ENCODE data around the gene USB1. TPM values are rescaled to one million over a fixed set of nuclear protein-coding genes. Genes with fewer than 3 reads are reported as not detected.

Gene USB1
- total and polyA plus RNA-seq, 4 donors = 8.9 to 40.7 (median 28.3) TPM

DNA sequence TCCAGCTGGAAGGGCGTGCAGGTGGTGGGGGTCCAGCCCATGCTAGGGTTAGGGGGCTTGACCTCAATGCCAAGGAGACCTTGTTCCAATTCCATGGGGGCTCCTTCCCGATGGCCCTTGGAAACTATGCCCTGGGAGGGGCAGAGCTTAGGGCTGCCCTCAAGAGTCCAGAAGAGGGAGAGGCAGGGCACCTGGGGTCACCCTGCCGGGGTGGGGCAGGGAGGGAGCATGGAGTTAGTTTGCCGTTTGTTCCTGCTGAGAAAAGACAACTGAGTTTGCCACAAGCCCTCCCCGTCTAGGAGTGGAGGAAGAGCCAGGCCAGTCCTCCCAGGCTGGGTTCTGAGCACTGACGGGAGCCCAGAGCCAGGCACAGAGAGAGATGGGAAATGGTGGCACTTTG is 45.7 kb downstream of the USB1 start:
- Histone ChIP-seq H3K27ac (ENCODE audit: low read depth in 1 of 2, low read length in 2 of 2) (no peak overlapping the region), H3K27me3 (ENCODE audit: control insufficient read depth in 4 of 4, insufficient read depth in 4 of 4, low read length in 3 of 4) (no peaks in the 10 kb centered on the region), H3K4me1 (ENCODE audit: control insufficient read depth in 4 of 4, insufficient read depth in 4 of 4, low read length in 3 of 4) (peaks cover 0 to 9% (median 5%) of the 10 kb centered on the region in 4 donors), H3K9ac (ENCODE audit: low read depth in 1 of 2, low read length in 2 of 2) (no peak overlapping the region), H3K36me3 (ENCODE audit: control insufficient read depth in 4 of 4, insufficient read depth in 3 of 4, low read depth in 1 of 4, low read length in 3 of 4) (peaks cover 2 to 28% (median 10%) of the 10 kb centered on the region in 4 donors), H3K9me3 (ENCODE audit: control insufficient read depth in 4 of 4, low read length in 3 of 4) (no peaks in the 10 kb centered on the region), H3K4me3 (ENCODE audit: low read depth in 1 of 3, low read length in 3 of 3) (no peak overlapping the region)
- 70% methylated on average over 6 of the region's 6 CpGs for WGBS
- DNase-seq (ENCODE audit: low spot score) = no peak
- TF ChIP-seq, protein P1, sequence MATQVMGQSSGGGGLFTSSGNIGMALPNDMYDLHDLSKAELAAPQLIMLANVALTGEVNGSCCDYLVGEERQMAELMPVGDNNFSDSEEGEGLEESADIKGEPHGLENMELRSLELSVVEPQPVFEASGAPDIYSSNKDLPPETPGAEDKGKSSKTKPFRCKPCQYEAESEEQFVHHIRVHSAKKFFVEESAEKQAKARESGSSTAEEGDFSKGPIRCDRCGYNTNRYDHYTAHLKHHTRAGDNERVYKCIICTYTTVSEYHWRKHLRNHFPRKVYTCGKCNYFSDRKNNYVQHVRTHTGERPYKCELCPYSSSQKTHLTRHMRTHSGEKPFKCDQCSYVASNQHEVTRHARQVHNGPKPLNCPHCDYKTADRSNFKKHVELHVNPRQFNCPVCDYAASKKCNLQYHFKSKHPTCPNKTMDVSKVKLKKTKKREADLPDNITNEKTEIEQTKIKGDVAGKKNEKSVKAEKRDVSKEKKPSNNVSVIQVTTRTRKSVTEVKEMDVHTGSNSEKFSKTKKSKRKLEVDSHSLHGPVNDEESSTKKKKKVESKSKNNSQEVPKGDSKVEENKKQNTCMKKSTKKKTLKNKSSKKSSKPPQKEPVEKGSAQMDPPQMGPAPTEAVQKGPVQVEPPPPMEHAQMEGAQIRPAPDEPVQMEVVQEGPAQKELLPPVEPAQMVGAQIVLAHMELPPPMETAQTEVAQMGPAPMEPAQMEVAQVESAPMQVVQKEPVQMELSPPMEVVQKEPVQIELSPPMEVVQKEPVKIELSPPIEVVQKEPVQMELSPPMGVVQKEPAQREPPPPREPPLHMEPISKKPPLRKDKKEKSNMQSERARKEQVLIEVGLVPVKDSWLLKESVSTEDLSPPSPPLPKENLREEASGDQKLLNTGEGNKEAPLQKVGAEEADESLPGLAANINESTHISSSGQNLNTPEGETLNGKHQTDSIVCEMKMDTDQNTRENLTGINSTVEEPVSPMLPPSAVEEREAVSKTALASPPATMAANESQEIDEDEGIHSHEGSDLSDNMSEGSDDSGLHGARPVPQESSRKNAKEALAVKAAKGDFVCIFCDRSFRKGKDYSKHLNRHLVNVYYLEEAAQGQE (IDR thresholded peaks at IDR 0.05) = no peak
- no peak for TF ChIP-seq YY1 (IDR thresholded peaks at IDR 0.05)
- TF ChIP-seq HNF4G (IDR thresholded peaks at IDR 0.05) = no peak
- TF ChIP-seq RXRA (IDR thresholded peaks at IDR 0.05) = no peak
- no peak for TF ChIP-seq FOXA2 (IDR thresholded peaks at IDR 0.05)
- no peak for TF ChIP-seq NR2F2 (IDR thresholded peaks at IDR 0.05)
- no peak for TF ChIP-seq JUND (IDR thresholded peaks at IDR 0.05)
- TF ChIP-seq, protein P2, sequence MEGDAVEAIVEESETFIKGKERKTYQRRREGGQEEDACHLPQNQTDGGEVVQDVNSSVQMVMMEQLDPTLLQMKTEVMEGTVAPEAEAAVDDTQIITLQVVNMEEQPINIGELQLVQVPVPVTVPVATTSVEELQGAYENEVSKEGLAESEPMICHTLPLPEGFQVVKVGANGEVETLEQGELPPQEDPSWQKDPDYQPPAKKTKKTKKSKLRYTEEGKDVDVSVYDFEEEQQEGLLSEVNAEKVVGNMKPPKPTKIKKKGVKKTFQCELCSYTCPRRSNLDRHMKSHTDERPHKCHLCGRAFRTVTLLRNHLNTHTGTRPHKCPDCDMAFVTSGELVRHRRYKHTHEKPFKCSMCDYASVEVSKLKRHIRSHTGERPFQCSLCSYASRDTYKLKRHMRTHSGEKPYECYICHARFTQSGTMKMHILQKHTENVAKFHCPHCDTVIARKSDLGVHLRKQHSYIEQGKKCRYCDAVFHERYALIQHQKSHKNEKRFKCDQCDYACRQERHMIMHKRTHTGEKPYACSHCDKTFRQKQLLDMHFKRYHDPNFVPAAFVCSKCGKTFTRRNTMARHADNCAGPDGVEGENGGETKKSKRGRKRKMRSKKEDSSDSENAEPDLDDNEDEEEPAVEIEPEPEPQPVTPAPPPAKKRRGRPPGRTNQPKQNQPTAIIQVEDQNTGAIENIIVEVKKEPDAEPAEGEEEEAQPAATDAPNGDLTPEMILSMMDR (IDR thresholded peaks at IDR 0.05; ENCODE audit: low read depth, low read length, missing input control) = no peak
- TF ChIP-seq, protein P3, sequence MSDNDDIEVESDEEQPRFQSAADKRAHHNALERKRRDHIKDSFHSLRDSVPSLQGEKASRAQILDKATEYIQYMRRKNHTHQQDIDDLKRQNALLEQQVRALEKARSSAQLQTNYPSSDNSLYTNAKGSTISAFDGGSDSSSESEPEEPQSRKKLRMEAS (IDR thresholded peaks at IDR 0.05) = no peak
- no peak for TF ChIP-seq GABPA (IDR thresholded peaks at IDR 0.05 in 1 of 2, conservative IDR thresholded peaks at IDR 0.05 in 1 of 2)
- TF ChIP-seq RAD21 (IDR thresholded peaks at IDR 0.05) = no peak
- no peak for TF ChIP-seq TAF1 (conservative IDR thresholded peaks at IDR 0.05)

DNA sequence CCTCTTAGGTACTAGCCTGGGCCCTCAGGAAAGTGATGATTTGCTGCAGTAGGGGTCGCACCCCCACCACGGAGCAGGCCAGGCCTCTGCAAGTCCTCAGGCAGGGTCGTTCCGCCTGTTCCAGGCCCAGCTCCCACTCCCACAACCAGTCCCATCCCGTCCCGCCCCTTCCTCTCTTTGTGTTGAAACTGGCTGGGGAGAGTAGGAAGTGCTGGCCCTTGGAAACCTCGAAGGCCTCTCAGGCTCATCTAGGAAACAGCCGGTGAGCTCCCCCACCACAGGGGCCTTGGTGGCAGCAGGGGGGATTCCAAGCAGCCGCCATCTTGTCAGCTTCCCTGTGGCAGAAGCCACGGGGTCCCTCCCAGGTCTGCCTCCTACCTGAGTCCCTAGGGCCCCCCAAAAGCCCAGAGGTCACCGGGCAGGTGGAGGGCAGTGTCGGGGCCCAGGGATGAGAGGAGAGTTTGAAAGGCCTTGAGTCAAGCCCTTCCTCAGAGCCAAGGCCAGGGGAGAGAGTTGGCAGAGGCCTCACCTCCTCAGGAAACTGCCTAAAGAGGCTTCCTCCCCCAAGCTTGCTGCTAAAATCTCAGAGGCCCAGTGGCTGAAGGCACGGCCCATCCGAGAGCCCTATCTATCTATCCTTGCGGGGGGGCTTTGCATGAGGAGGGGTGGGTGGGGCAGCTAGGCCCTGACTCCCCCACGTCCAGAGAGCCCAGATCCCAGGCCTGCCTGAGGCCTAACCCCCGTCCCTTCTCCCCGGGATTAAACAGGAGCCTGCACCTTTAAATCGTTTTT is 46.5 kb downstream of the USB1 start:
- H3K27ac ChIP-seq (ENCODE audit: low read depth in 1 of 2, low read length in 2 of 2) = no peak overlapping the region
- TF ChIP-seq FOXA1 (IDR thresholded peaks at IDR 0.05) = no peak
- no peak for TF ChIP-seq TAF1 (conservative IDR thresholded peaks at IDR 0.05)
- TF ChIP-seq GABPA (IDR thresholded peaks at IDR 0.05 in 1 of 2, conservative IDR thresholded peaks at IDR 0.05 in 1 of 2) = no peak
- TF ChIP-seq, protein P2 (IDR thresholded peaks at IDR 0.05; ENCODE audit: low read depth, low read length, missing input control) = no peak
- TF ChIP-seq FOXA2 (IDR thresholded peaks at IDR 0.05) = no peak
- TF ChIP-seq HNF4A (conservative IDR thresholded peaks at IDR 0.05) = no peak
- TF ChIP-seq RXRA (IDR thresholded peaks at IDR 0.05) = no peak
- no peak for TF ChIP-seq JUND (IDR thresholded peaks at IDR 0.05)
- no peak for TF ChIP-seq YY1 (IDR thresholded peaks at IDR 0.05)
- no peak for DNase-seq (ENCODE audit: low spot score)
- H3K27me3 ChIP-seq (ENCODE audit: control insufficient read depth in 4 of 4, insufficient read depth in 4 of 4, low read length in 3 of 4) = no peaks in the 10 kb centered on the region
- no peak overlapping the region for H3K4me3 ChIP-seq (ENCODE audit: low read depth in 1 of 3, low read length in 3 of 3)
- peaks cover 0 to 9% (median 5%) of the 10 kb centered on the region in 4 donors for H3K4me1 ChIP-seq (ENCODE audit: control insufficient read depth in 4 of 4, insufficient read depth in 4 of 4, low read length in 3 of 4)
- no peaks in the 10 kb centered on the region for H3K9me3 ChIP-seq (ENCODE audit: control insufficient read depth in 4 of 4, low read length in 3 of 4)
- WGBS = 77% methylated on average over 19 of the region's 19 CpGs
- peaks cover 0 to 20% (median 7%) of the 10 kb centered on the region in 4 donors for H3K36me3 ChIP-seq (ENCODE audit: control insufficient read depth in 4 of 4, insufficient read depth in 3 of 4, low read depth in 1 of 4, low read length in 3 of 4)
- H3K9ac ChIP-seq (ENCODE audit: low read depth in 1 of 2, low read length in 2 of 2) = no peak overlapping the region

Measured in liver (tissue), 9 donors.